Mucosa of stomach (tissue), 1 donor: ENCODE measurements around the gene LRGUK.
"Not testable (repeated sequence)": the region's sequence is repeated elsewhere in the genome, so short reads cannot be mapped to it uniquely, and the experiment has no call there.

Source experiments
- H3K27me3 ChIP-seq: one replicate; pipeline ENCODE4 v1.7.0; 2013; ENCODE audit warnings: mild to moderate bottlenecking, low read length; ENCODE audit not compliant: control insufficient read depth, insufficient read depth
- H3K36me3 ChIP-seq: one replicate; pipeline ENCODE4 v1.7.0; 2013; ENCODE audit warnings: low read length; ENCODE audit not compliant: control insufficient read depth, insufficient read depth
- H3K4me1 ChIP-seq: one replicate; pipeline ENCODE4 v1.7.0; 2013; ENCODE audit warnings: mild to moderate bottlenecking, low read length; ENCODE audit not compliant: control insufficient read depth, insufficient read depth
- H3K4me3 ChIP-seq: one replicate; pipeline ENCODE4 v1.7.0; 2013; ENCODE audit warnings: low read length
- H3K9ac ChIP-seq: one replicate; pipeline ENCODE4 v1.7.0; 2013; ENCODE audit warnings: mild to moderate bottlenecking, low read length, moderate library complexity
- H3K9me3 ChIP-seq: one replicate; pipeline ENCODE4 v1.7.0; 2013; ENCODE audit warnings: mild to moderate bottlenecking, low read length, moderate library complexity; ENCODE audit not compliant: control insufficient read depth
- donor health status: Pancreatic carcinoma.

The LRGUK gene

DNA sequence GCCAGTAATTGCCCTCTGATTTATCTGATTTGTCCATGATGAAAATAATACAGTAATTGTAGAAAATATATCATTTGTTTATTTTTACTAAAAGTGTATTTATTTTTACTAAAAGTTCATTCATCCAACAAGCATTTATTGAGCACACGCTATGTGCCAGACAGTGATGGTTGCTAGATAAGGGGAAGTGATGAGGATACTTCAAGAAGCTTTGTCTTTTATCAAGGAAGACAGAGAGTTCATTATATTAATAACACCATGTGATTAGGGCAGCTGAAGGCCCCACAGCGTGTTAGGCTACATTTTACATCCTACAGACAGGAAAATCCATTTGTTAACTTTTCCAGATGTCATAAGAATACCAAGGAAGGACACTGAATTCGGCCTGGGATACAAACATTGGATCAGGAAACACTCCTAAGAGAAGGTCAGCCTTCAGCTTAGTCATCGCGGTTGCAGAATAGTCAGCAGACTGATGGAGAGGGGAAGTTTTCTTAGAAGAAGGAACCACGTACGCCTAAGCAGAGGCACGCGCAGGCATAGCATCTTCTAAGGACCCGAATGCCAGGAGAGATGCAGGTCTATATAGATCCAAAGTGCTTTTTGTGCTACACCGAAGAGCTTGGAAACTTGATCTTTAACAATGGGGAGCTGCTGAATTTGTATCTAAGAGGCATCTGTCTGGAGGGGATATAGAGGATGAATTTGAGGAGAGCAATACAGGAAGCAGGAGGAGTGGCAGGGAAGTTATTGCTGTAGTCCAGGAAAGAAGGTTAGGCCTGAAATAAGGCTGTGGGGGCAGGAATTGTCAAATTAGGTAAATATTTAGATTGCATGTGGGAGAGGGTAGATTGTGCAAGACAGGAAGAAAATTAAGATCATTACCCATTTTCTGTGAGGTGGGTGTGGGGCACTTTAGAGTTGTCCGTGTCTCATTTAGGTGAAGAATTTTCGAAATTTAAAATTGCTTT lies 85.7 kb downstream of the LRGUK start:
- Histone ChIP-seq H3K27me3 (no peaks in the 10 kb centered on the region), H3K9ac (no peak overlapping the region), H3K36me3 (no peaks in the 10 kb centered on the region), H3K4me3 (no peak overlapping the region), H3K4me1 (no peaks in the 10 kb centered on the region), H3K9me3 (no peaks in the 10 kb centered on the region)

DNA sequence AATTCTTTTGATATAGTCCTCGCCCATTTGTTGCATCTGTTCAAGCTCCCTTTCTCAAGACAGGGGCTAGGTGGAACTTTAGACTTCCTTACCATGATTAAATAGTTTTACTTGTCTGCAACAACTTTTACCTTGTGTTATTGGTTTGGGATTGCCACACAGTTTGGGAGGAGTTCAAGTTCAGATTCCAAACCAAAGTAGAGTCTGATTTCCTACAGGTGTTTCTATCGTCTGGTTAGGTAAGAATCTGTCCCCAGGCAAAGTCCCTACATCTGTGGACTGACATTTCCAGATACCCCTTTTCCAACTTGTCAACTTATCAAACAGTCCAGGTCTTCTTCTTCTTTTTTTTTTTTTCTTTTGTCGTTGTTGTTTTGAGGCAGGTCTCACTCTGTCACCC lies 93.1 kb downstream of the LRGUK start:
- Histone ChIP-seq H3K27me3 (no peaks in the 10 kb centered on the region), H3K36me3 (no peaks in the 10 kb centered on the region)

DNA sequence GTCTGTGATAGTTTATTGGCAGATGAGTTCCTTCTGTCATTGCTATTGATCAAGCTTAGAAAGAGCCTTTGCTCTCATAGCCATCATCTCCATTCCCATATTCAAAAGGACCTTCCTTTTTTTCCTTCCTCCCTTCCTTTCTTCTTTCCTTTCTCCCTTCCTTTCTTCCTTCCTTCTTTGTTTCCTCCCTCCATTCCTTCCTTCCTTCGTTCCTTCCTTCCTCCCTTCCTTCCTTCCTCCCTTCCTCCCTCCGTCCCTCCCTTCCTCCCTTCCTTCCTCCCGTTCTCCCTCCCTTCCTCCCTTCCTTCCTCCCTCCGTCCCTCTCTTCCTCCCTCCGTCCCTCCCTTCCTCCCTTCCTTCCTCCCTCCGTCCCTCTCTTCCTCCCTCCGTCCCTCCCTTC lies 104.2 kb downstream of the LRGUK start:
- H3K4me3 ChIP-seq, H3K9ac ChIP-seq, H3K4me1 ChIP-seq, H3K36me3 ChIP-seq, H3K27me3 ChIP-seq, H3K9me3 ChIP-seq: not testable (repeated sequence)

More for the DNA sequence above, 93.1 kb downstream of the LRGUK start:
- H3K9ac ChIP-seq, result no peak overlapping the region
- no peaks in the 10 kb centered on the region for H3K4me1 ChIP-seq
- H3K4me3 ChIP-seq, result no peak overlapping the region
- H3K9me3 ChIP-seq, result no peaks in the 10 kb centered on the region

DNA sequence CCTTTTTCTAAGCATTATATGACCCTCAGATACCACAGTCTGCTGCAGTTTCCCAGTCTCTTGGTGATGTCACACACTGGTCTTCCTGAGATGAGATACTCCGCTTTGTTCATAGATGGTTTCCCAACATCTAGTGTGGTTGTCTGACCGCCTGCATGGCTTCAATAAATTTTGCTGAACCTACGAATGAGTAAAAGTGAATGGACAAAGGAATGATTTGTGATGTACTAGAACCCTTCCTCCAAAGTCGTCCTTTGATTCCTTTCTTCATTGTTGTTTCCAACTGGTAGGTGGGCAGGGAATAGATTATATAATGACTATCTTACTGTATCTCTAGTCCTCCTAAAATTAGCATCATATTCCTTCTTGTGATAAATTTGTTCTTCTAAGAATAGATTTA lies 107.1 kb downstream of the LRGUK start:
- Histone ChIP-seq H3K27me3 (no peaks in the 10 kb centered on the region), H3K9me3 (peaks cover 3% of the 10 kb centered on the region), H3K36me3 (no peaks in the 10 kb centered on the region), H3K4me3 (no peak overlapping the region), H3K4me1 (no peaks in the 10 kb centered on the region), H3K9ac (no peak overlapping the region)

DNA sequence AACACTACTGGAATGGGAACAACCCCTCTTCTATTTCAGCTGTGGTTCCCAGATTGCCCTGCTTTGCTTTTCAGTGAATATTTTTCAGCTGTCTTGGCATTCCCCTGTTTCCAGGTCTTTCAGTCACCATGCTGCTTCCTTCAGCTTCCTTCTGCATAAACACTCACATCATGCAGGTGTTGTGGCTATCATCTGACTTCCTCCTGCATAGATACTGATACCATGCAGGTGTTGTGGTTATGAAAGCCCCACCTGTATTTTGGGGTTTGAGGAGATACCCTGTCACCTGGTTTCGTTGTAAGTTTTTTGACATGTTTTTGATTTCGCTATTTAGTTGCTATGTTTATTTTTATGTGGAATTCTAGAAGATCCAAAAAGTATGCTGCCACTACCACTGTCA lies 118.1 kb downstream of the LRGUK start:
- no peaks in the 10 kb centered on the region for H3K27me3 ChIP-seq
- H3K9ac ChIP-seq, result no peak overlapping the region
- H3K9me3 ChIP-seq, result no peaks in the 10 kb centered on the region
- H3K4me3 ChIP-seq, result no peak overlapping the region
- no peaks in the 10 kb centered on the region for H3K36me3 ChIP-seq
- no peaks in the 10 kb centered on the region for H3K4me1 ChIP-seq

DNA sequence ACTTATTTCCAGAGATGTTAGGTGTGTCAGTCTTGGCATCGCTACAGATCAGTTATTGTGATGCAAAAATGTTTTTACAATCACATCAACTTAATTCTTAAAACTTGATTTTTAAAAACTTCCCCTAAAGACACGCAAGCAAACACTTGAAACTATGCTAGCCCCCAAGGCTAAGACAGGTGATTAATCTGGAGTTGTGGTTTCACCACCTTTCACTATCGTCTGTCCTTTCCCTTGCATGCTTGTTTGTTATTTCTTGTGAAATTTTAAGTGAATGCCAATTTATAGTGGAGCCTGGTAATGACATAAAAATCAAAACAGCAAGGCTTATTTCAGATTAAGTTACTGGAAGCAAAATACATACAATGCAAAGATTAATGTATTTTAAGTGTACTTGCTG lies 119.2 kb downstream of the LRGUK start:
- no peaks in the 10 kb centered on the region for H3K9me3 ChIP-seq
- no peaks in the 10 kb centered on the region for H3K36me3 ChIP-seq
- no peaks in the 10 kb centered on the region for H3K4me1 ChIP-seq
- H3K9ac ChIP-seq, result no peak overlapping the region
- H3K27me3 ChIP-seq, result no peaks in the 10 kb centered on the region
- H3K4me3 ChIP-seq, result no peak overlapping the region

DNA sequence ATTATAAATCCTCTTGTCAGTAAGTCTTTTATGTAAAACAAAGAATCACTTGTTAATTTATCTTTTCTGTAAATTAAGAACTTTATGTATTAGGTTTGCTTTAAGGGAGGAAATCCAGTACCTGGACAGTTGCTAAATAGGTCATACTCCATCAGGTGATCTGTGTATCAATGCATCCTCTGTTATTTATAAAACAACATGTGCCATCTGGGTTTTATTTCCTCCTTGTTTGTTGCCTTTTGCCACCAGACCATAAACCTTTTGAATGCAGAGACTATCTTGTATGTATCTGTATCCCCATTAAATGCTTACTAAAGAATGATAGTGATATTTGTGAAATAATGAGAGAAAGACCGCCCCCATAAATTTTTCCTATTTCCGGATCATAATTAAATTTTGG lies 119.6 kb downstream of the LRGUK start:
- H3K36me3 ChIP-seq, result no peaks in the 10 kb centered on the region
- H3K27me3 ChIP-seq, result no peaks in the 10 kb centered on the region
- H3K4me3 ChIP-seq, result no peak overlapping the region
- no peaks in the 10 kb centered on the region for H3K9me3 ChIP-seq
- no peaks in the 10 kb centered on the region for H3K4me1 ChIP-seq
- no peak overlapping the region for H3K9ac ChIP-seq

DNA sequence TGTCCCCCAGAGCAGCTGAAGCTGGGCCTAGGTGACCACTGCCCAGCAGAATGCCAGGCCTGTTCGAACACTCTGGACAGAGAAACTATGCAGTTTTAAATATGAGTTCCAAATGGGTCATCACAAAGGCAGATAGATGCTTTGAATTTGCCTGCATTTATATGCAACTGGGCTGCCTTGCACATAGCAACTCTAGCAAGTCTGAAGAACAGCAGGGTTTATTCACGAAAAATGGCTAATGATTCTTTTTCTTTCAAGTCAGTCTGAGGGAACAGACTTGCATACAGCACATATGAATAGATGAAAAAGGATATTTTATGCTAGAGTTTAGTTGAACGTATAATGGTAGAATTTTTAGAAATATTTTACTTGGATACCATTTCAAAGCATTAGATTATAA lies 121.1 kb downstream of the LRGUK start:
- no peaks in the 10 kb centered on the region for H3K36me3 ChIP-seq
- no peak overlapping the region for H3K9ac ChIP-seq
- no peaks in the 10 kb centered on the region for H3K4me1 ChIP-seq
- no peak overlapping the region for H3K4me3 ChIP-seq
- no peaks in the 10 kb centered on the region for H3K27me3 ChIP-seq
- H3K9me3 ChIP-seq, result no peaks in the 10 kb centered on the region

DNA sequence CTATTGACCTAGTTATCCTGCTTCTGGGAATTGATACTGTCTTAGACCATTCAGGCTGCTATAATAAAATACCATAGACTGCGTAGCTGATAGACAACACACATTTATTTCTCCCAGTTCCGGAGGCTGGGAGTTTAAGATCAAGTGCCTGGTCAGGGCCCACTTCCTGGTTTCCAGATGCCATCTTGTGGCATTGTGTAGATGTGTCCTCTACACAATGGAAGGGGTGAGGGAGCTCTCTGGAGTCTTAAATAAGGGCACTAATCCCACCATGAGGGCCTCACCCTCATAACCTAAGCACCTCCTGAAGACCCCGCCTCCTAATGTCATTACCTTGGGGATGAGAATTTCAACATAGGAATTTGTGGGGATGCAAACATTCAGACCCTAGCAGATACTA lies 127.2 kb downstream of the LRGUK start:
- Histone ChIP-seq H3K36me3 (no peaks in the 10 kb centered on the region), H3K9me3 (no peaks in the 10 kb centered on the region), H3K4me1 (no peaks in the 10 kb centered on the region), H3K27me3 (no peaks in the 10 kb centered on the region), H3K9ac (no peak overlapping the region), H3K4me3 (no peak overlapping the region)

DNA sequence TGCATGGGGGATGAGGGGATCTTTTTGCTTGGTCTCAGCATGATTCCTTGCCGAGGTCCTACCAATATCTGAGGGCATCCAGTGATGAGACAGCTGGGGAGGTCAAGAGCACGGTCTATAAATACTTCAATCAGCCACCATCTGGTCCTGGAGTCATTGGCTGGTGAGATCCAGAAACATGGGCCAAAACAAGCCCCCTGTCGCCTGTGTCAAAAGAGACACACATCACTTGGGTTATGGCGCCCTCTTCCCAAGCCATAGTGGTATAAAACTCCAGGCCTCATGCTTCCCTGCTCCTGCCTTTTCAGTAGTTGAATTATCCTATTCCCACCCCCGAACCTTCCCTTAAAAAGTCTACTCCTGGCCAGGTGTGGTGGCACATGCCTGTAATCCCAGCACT lies 128.7 kb downstream of the LRGUK start:
- H3K9ac ChIP-seq, result no peak overlapping the region
- H3K36me3 ChIP-seq, result no peaks in the 10 kb centered on the region
- no peaks in the 10 kb centered on the region for H3K9me3 ChIP-seq
- H3K4me1 ChIP-seq, result no peaks in the 10 kb centered on the region
- H3K4me3 ChIP-seq, result no peak overlapping the region
- H3K27me3 ChIP-seq, result no peaks in the 10 kb centered on the region

DNA sequence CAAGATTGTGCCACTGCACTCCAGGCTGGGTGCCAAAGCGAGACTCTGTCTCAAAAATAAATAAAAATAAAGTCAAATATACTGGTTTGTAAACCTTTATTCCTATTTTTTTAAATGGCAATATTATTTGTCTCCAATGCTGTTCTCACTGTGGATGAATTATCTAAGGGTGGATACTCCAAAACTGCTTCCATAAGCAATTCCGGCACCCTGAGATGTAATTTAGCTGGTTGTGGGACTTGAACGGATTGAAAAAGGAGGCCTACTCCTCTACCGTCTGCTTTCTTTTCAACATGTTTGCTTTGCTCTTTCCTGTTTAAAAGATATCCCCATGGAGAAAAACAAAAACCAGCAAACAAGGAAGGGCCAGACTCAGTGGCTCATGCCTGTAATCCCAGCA lies 135.2 kb downstream of the LRGUK start:
- no peak overlapping the region for H3K4me3 ChIP-seq
- no peaks in the 10 kb centered on the region for H3K36me3 ChIP-seq
- no peaks in the 10 kb centered on the region for H3K4me1 ChIP-seq
- H3K27me3 ChIP-seq, result no peaks in the 10 kb centered on the region
- H3K9me3 ChIP-seq, result no peaks in the 10 kb centered on the region
- H3K9ac ChIP-seq, result no peak overlapping the region

DNA sequence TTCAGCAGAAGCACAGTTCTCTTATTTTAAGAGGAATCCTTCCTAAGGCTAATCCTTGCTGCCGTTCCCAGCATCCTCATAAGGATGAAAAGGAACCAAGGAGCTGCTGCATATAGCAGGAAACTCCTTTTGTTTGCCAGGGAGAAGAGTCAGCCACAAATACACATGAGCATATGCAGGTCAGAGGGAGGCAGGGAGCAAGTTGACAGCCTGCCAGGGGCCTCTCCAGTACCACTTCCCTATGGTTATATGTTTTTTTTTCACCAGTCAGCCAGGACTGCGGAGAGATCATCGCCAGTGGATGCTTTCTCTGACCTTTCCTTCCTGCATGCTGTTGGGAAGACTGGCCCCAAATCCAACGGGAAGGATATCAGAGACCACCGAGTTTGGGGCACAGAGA lies 149.8 kb downstream of the LRGUK start:
- no peaks in the 10 kb centered on the region for H3K4me1 ChIP-seq
- H3K4me3 ChIP-seq, result no peak overlapping the region
- no peaks in the 10 kb centered on the region for H3K27me3 ChIP-seq

More for the DNA sequence above, 149.8 kb downstream of the LRGUK start:
- Histone ChIP-seq H3K36me3 (no peaks in the 10 kb centered on the region), H3K9ac (no peak overlapping the region), H3K9me3 (no peaks in the 10 kb centered on the region)
